GM12878 (cell line): Measurements from ENCODE around the gene ARRDC4. TPM values are rescaled to one million over a fixed set of nuclear protein-coding genes. Genes with fewer than 3 reads are reported as not detected.

Source experiments
- ATAC-seq: fragments of 200-7000 bp; cut with Tn5 transposase; 3 replicates; pipeline ENCODE4 v1.9.1; 2020; ENCODE audit warnings: mild to moderate bottlenecking, moderate library complexity
- BruUV-seq: library from RNA; stranded (reverse); fragments of 400-500 nt; replicated peaks from 2 replicates; lab custom pipeline; 2021; lab: Mats Ljungman, UMichigan
- CTCF ChIA-PET: fragments of 300-600 bp; sonication (Branson Sonifier 250); formaldehyde crosslinking; extraction: SDS; loops from one replicate; lab custom pipeline; 2021; ENCODE audit warnings: inconsistent platforms; lab: Yijun Ruan, JAX
- POLR2A ChIA-PET: fragments of 350-600 bp; formaldehyde crosslinking; extraction: SDS; loops from one replicate; lab custom pipeline; 2021; ENCODE audit warnings: inconsistent platforms; lab: Charles Lee
- RAD21 ChIA-PET: fragments of 300-600 bp; sonication (Branson Sonifier 250); formaldehyde crosslinking; loops from one replicate; lab custom pipeline; 2023; ENCODE audit warnings: antibody characterized with exemption; ENCODE audit not compliant: unreplicated experiment; lab: Charles Lee
- SMC1A ChIA-PET: fragments of 300-600 bp; sonication (Branson Sonifier 250); formaldehyde crosslinking; loops from one replicate; lab custom pipeline; 2023; ENCODE audit not compliant: unreplicated experiment, uncharacterized antibody; lab: Charles Lee
- DNase-seq: peaks from one replicate; pipeline ENCODE4 v3.0.0-alpha.2; 2011; ENCODE audit warnings: low read depth, low spot score
- FAIRE-seq: peaks from 3 replicates; lab custom pipeline; 2011; peaks lifted over from hg19 to GRCh38; lab: Jason Lieb, UNC
- H2AFZ ChIP-seq: 2 replicates; pipeline ENCODE4 v1.6.0; 2011; ENCODE audit warnings: low read depth, low read length, control low read depth; ENCODE audit not compliant: control insufficient read depth
- H3K27ac ChIP-seq: 2 replicates; pipeline ENCODE4 v1.5.1; 2011; ENCODE audit warnings: control low read depth; ENCODE audit not compliant: control insufficient read depth, insufficient read depth
- H3K27me3 ChIP-seq, 2 experiments: replicated peaks in 1 of 2; 2 replicates each; pipeline versions ENCODE4 v1.6.0 to v1.6.1; 2011; ENCODE audit warnings: low read length in 1 of 2; ENCODE audit not compliant: control insufficient read depth in 2 of 2, insufficient read depth in 2 of 2
- H3K36me3 ChIP-seq, 2 experiments: 2 replicates each; pipeline ENCODE4 v1.5.1; 2011; ENCODE audit warnings: low read length in 1 of 2; ENCODE audit not compliant: control insufficient read depth in 2 of 2, insufficient read depth in 2 of 2
- H3K4me1 ChIP-seq: 2 replicates; pipeline ENCODE4 v1.6.1; 2011; ENCODE audit warnings: mild to moderate bottlenecking, low read length, moderate library complexity, mixed read lengths; ENCODE audit not compliant: control insufficient read depth, insufficient read depth
- H3K4me2 ChIP-seq: 2 replicates; pipeline ENCODE4 v1.6.0; 2011; ENCODE audit warnings: control low read depth; ENCODE audit not compliant: control insufficient read depth, insufficient read depth
- H3K4me3 ChIP-seq: fragments of 200-600 bp; sonication (generic); 2 replicates; pipeline ENCODE4 v1.5.1; 2016
- H3K79me2 ChIP-seq: 2 replicates; pipeline ENCODE4 v1.6.0; 2011; ENCODE audit warnings: low read length; ENCODE audit not compliant: control insufficient read depth, insufficient read depth
- H3K9ac ChIP-seq: 2 replicates; pipeline ENCODE4 v1.8.0; 2011; ENCODE audit warnings: low read length, control low read depth, mixed read lengths; ENCODE audit not compliant: control insufficient read depth, insufficient read depth
- H3K9me3 ChIP-seq: replicated peaks from 3 replicates; pipeline ENCODE4 v1.5.1; 2011; ENCODE audit warnings: mild to moderate bottlenecking, low read length; ENCODE audit not compliant: control insufficient read depth, insufficient read depth
- H4K20me1 ChIP-seq: 2 replicates; pipeline ENCODE4 v1.6.0; 2011; ENCODE audit not compliant: control insufficient read depth, insufficient read depth
- CHD2 ChIP-seq: IDR thresholded peaks from 2 replicates; pipeline ENCODE4 v1.6.1; 2011; ENCODE audit warnings: low read depth, low read length, improper control_type of control experiment, borderline replicate concordance
- CREB1 ChIP-seq: IDR thresholded peaks from 2 replicates; pipeline ENCODE4 v1.6.1; 2012; ENCODE audit warnings: low read depth, mild to moderate bottlenecking, inconsistent platforms
- SIN3A ChIP-seq: IDR thresholded peaks from 2 replicates; pipeline ENCODE4 v1.6.1; 2012; ENCODE audit warnings: low read depth, low read length, improper control_type of control experiment
- TBL1XR1 ChIP-seq: IDR thresholded peaks from 2 replicates; pipeline ENCODE4 v1.6.1; 2012; ENCODE audit warnings: low read depth, low read length, improper control_type of control experiment
- TCF3 ChIP-seq: IDR thresholded peaks from 2 replicates; pipeline ENCODE4 v1.6.1; 2012; ENCODE audit warnings: low read depth, mild to moderate bottlenecking, low read length, borderline replicate concordance; ENCODE audit not compliant: insufficient read depth
- WGBS: methylation state at CpG from one replicate; pipeline ENCODE4 v1.1.6; 2016; ENCODE audit warnings: low lambda C conversion rate; ENCODE audit not compliant: insufficient replicate concordance, insufficient coverage; ENCODE audit errors: missing lambda C conversion rate; 5-methylcytosine and 5-hydroxymethylcytosine counted together
- in situ Hi-C: fragments of 300-500 bp; cut with MboI; formaldehyde crosslinking; loops from 9 replicates; pipeline ENCODE4 v1.14.3; 2018; ENCODE audit warnings: mixed read lengths
- intact Hi-C: fragments of 100-400 bp; cut with micrococcal nuclease; formaldehyde crosslinking; loops from one replicate; pipeline ENCODE4 v1.14.2; 2022; ENCODE audit not compliant: unreplicated experiment
- polyA plus RNA-seq, 11 experiments: library from polyadenylated mRNA; depleted of rRNA in 4 of 11; unstranded in 6 of 11; stranded (reverse) in 5 of 11; fragments of >200 nt; fragmentation: Nextera tagmentation in 4 of 11; fragmentation: Illumina TruSeq in 1 of 11; extraction: Ambion mirVana in 4 of 11; extraction: Trizol in 1 of 11; gene quantifications; 1 replicate in 1 of 11; 2 replicates in 10 of 11; pipeline versions ENCODE4 v1.2.1 to v1.2.3, GENCODE V29; 2011 to 2016; ENCODE audit warnings: inconsistent platforms in 2 of 11, missing spikeins in 2 of 11, low read depth in 1 of 11
- total RNA-seq, 4 experiments: library from RNA; depleted of rRNA in 3 of 4; stranded (reverse); fragments of >200 nt in 3 of 4; fragmentation: Illumina TruSeq in 1 of 4; extraction: Trizol in 1 of 4; gene quantifications; 2 replicates each; pipeline versions ENCODE4 v1.2.1 to v1.2.3, GENCODE V29; 2013 to 2021
- TF ChIP-seq, protein P1 (sequence below): IDR thresholded peaks from 2 replicates; pipeline ENCODE4 v1.6.1; 2011; ENCODE audit warnings: borderline replicate concordance, low read depth, mild to moderate bottlenecking, moderate library complexity, low read length; ENCODE audit not compliant: insufficient read depth, poor library complexity, severe bottlenecking
- TF ChIP-seq, protein P2 (sequence below): fragments of 450-650 bp; IDR thresholded peaks from 2 replicates; pipeline ENCODE4 v1.6.1; 2016; ENCODE audit warnings: mild to moderate bottlenecking

The ARRDC4 gene
- total and polyA plus RNA-seq, 10 of the 15 experiments (the other 5 are each of a cell fraction or from before 2014, with no cell fraction given) = 0.03 to 0.54 (median 0.07) TPM

DNA sequence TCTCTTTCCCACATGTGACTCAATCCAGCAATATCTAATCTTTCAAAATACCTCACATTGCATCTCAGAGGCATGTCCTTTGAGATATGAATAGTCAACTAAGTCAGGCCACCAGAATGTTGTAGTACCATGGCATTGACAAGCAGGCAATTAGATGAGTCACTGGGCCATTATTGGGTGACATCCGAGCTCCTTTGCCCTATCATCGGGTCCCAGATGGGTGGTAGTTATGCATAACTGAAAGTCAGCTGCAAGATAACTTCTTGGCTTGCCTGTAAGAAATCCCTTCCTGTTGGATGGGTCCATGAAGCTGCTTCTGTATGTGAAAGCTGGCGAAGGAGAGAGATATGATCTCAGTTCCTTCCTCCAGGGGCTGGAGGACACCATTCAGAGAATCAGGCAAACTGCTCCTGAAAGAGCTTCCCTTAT is 32.8 kb downstream of the ARRDC4 start (continued):
- TF ChIP-seq, protein P1, sequence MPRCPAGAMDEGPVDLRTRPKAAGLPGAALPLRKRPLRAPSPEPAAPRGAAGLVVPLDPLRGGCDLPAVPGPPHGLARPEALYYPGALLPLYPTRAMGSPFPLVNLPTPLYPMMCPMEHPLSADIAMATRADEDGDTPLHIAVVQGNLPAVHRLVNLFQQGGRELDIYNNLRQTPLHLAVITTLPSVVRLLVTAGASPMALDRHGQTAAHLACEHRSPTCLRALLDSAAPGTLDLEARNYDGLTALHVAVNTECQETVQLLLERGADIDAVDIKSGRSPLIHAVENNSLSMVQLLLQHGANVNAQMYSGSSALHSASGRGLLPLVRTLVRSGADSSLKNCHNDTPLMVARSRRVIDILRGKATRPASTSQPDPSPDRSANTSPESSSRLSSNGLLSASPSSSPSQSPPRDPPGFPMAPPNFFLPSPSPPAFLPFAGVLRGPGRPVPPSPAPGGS = no peak
- TF ChIP-seq CHD2 = no peak

DNA sequence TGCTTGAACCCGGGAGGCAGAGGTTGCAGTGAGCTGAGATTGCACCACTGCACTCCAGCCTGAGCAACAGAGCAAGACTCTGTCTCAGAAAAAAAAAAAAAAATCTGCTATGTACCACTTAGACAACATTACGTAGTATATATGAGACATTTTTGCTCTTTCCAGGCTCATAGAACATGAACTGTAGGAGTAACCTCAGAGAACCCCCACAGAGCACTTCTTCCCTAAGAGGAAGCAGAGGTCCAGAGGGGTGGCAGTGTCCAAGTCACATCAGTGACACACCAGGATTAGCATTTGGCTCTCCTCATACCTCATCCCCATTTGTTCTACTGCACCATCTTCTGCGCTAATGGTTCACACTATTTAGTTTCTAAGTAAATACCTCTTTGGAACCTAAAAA is 33.7 kb downstream of the ARRDC4 start:
- no peak for TF ChIP-seq TBL1XR1
- no peak for TF ChIP-seq TCF3
- TF ChIP-seq, protein P2, sequence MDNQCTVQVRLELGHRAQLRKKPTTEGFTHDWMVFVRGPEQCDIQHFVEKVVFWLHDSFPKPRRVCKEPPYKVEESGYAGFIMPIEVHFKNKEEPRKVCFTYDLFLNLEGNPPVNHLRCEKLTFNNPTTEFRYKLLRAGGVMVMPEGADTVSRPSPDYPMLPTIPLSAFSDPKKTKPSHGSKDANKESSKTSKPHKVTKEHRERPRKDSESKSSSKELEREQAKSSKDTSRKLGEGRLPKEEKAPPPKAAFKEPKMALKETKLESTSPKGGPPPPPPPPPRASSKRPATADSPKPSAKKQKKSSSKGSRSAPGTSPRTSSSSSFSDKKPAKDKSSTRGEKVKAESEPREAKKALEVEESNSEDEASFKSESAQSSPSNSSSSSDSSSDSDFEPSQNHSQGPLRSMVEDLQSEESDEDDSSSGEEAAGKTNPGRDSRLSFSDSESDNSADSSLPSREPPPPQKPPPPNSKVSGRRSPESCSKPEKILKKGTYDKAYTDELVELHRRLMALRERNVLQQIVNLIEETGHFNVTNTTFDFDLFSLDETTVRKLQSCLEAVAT = no peak
- no peak for TF ChIP-seq CREB1
- no peak for TF ChIP-seq SIN3A
- Histone ChIP-seq H3K4me2 (no peak overlapping the region), H3K4me3 (no peak overlapping the region), H2AFZ (no peak overlapping the region), H3K27ac (no peak overlapping the region), H3K79me2 (no peaks in the 10 kb centered on the region), H4K20me1 (no peaks in the 10 kb centered on the region), H3K27me3 (no peaks in the 10 kb centered on the region), H3K4me1 (no peaks in the 10 kb centered on the region), H3K9ac (no peak overlapping the region), H3K9me3 (no peaks in the 10 kb centered on the region), H3K36me3 (no peaks in the 10 kb centered on the region)
- ChIA-PET POLR2A (no interaction called here), SMC1A (no interaction called here), CTCF (no interaction called here), RAD21 (no interaction called here)
- no TSS peak for BruUV-seq
- intact Hi-C loops (no loop called here), in situ Hi-C loops (no loop called here)
- FAIRE-seq = no peak
- no peak for ATAC-seq
- no peak for DNase-seq
- 32% methylated on average over 3 of the region's 3 CpGs for WGBS
